Tibial artery (tissue), 4 donors: ENCODE data around the gene TCFL5.

Experiments used
- DNase-seq, 2 donors: peaks; one replicate each; pipeline ENCODE4 v3.0.0-alpha.2; 2019
- H3K27ac ChIP-seq, 2 donors: fragments of 200-600 bp; sonication (generic) in 1 of 2; 1 replicate in 1 of 2; 2 replicates in 1 of 2; pipeline ENCODE4 v1.5.1; 2018 to 2019; ENCODE audit warnings: mild to moderate bottlenecking in 1 of 2
- H3K27me3 ChIP-seq, 2 donors: fragments of 200-600 bp; sonication (generic) in 1 of 2; one replicate each; pipeline versions ENCODE4 v1.5.1 to v1.6.0; 2016 to 2019
- H3K36me3 ChIP-seq, 3 donors: fragments of 200-600 bp; sonication (generic) in 2 of 3; one replicate each; pipeline ENCODE4 v1.5.1; 2016 to 2019; ENCODE audit warnings: mild to moderate bottlenecking in 2 of 3
- H3K4me1 ChIP-seq, 4 donors: fragments of 200-600 bp; sonication (generic) in 2 of 4; 1 replicate in 3 of 4; 2 replicates in 1 of 4; pipeline ENCODE4 v1.5.1; 2016 to 2019
- H3K4me3 ChIP-seq, 2 donors: fragments of 200-600 bp; sonication (generic) in 1 of 2; 1 replicate in 1 of 2; 2 replicates in 1 of 2; pipeline ENCODE4 v1.5.1; 2018 to 2019; ENCODE audit warnings: mild to moderate bottlenecking in 2 of 2
- H3K9me3 ChIP-seq, 3 donors: fragments of 200-600 bp; sonication (generic) in 1 of 3; one replicate each; pipeline ENCODE4 v1.5.1; 2016 to 2019
- intact Hi-C: fragments of 100-400 bp; cut with DNase I; formaldehyde crosslinking; loops from one replicate; pipeline ENCODE4 v1.15.0; 2023; ENCODE audit warnings: low total_unique reads
- TF ChIP-seq, protein P1 (sequence below), 2 experiments: fragments of 200-600 bp in 1 of 2; fragments of 450-650 bp in 1 of 2; IDR thresholded peaks; one replicate each; pipeline ENCODE4 v1.5.1; 2017 to 2019; ENCODE audit warnings: antibody characterized with exemption in 2 of 2, mild to moderate bottlenecking in 1 of 2, moderate library complexity in 1 of 2

Gene TCFL5

DNA sequence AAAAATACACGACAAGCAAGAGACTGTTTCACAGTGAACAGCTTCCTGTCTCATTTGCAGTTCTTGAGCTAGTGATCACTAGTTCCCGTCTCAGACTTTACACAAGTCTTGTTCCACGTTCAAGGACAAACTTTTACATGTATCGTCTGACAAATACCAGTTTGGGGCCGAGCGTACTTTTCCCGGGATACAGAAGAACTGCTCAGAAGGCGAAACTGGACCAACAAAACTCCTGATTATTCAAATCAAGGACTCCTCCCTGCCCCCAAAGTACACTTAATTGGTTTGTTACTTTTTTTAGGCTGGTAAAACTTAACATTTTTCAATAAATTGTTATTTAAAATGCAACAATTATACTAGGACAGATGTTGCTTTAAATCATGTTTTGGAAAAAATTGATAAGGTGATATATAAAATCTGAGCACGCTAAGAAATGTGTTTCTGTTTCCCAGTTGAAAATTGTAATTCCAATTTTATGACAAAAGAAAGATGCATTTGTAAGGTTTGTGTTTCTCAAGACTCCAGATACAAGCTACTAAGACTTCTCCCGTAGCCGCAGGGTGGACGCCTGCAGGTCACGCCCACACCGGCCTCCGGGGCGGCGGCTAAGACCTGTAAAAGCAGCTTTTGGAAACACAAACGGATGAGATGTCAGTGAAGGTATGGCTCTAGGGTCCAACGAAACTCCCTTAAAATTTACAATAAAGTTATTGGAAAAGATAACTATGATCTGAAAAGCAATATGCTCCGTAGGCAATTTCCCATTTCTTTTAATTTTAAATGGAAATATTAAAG lies 16.8 kb upstream of the TCFL5 start:
- Histone ChIP-seq H3K4me3 (no peak overlapping the region), H3K27me3 (no peaks in the 10 kb centered on the region), H3K27ac (no peak overlapping the region), H3K9me3 (no peaks in the 10 kb centered on the region), H3K4me1 (peaks cover 5 to 21% (median 20%) of the 10 kb centered on the region in 4 donors), H3K36me3 (peaks cover 17 to 30% (median 22%) of the 10 kb centered on the region in 3 donors)
- TF ChIP-seq, protein P1, sequence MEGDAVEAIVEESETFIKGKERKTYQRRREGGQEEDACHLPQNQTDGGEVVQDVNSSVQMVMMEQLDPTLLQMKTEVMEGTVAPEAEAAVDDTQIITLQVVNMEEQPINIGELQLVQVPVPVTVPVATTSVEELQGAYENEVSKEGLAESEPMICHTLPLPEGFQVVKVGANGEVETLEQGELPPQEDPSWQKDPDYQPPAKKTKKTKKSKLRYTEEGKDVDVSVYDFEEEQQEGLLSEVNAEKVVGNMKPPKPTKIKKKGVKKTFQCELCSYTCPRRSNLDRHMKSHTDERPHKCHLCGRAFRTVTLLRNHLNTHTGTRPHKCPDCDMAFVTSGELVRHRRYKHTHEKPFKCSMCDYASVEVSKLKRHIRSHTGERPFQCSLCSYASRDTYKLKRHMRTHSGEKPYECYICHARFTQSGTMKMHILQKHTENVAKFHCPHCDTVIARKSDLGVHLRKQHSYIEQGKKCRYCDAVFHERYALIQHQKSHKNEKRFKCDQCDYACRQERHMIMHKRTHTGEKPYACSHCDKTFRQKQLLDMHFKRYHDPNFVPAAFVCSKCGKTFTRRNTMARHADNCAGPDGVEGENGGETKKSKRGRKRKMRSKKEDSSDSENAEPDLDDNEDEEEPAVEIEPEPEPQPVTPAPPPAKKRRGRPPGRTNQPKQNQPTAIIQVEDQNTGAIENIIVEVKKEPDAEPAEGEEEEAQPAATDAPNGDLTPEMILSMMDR (IDR thresholded peaks at IDR 0.05) = no peak
- intact Hi-C loops = loop anchor here (10.0 kb wide), 2 partner anchors 56 to 126 kb away; partner anchors contain the start of genes BHLHE23 and GID8
- DNase-seq = no peak

DNA sequence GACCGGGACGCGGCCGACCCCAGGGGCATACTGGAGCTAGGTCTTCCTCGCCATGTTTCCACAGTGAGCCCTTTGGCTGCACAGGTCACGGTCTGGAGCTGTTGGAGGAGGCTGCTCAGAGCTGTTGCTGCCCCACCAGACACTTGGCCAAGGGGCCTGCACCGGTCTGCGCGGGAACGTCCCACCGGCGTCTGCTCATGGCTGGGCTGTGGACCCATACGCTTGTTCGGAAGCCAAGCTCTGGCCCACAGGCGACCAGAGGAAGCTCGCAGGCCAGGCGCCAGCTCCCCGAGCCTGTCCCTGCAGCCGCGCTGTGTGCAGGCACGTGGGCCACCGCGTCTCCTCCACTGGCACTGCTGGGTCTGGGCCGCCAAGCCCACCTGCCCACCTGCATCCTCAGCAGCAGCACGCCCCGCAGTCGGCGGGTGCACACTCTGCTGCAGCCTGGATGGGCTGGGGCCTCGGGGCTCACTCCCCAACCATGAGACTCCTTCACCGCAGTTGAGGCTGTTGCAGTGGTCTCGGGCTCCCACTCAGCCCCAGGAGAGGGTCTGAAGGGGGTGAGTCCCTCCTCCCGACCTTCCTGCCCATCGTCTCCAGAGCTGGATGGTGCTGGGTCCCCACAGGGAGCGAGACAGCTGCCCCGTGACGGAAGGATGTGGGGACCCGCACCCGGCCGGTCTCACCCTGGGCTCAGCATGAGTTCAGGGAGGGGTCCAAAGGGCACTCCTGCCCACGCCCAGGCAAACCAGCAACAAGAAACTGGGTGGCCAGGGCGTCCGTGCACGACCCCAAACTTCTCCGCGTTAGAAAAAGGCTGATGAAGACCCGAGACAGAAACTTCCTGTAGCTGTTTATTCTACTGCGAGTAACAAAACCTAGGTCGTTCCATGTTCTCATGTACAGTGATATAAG lies 15.5 kb upstream of the TCFL5 start:
- no peaks in the 10 kb centered on the region for H3K9me3 ChIP-seq
- TF ChIP-seq, protein P1 (IDR thresholded peaks at IDR 0.05) = no peak
- H3K4me1 ChIP-seq = peaks cover 5 to 21% (median 20%) of the 10 kb centered on the region in 4 donors
- intact Hi-C loops = loop anchor here (10.0 kb wide), 2 partner anchors 58 to 128 kb away; partner anchors contain the start of genes BHLHE23 and GID8
- no peak overlapping the region for H3K4me3 ChIP-seq
- no peaks in the 10 kb centered on the region for H3K27me3 ChIP-seq
- DNase-seq = peak; percentile 83 to 93
- H3K27ac ChIP-seq = peak overlapping the region; percentile 77 to 79
- peaks cover 17 to 30% (median 22%) of the 10 kb centered on the region in 3 donors for H3K36me3 ChIP-seq

DNA sequence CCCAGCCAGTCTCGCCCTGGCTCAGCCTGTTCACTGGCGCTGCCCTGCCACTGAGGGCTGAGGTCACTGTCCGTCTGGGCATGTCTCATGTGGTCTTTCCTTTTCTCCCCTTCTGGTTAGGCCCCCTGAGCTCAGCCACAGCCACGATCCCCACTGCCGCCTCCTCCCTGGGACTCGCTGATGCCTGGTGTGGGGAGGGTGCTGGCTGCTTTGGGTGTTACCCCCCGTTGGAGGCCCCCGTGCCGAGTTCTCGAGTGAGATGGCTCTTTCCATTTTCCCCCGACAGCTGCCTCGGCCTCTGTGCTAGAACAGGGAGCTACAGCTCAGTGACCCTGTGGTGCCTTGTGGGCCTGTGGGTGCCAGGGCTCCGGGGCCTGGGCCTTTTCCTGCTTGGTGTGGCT lies 14.9 kb upstream of the TCFL5 start:
- Histone ChIP-seq H3K27ac (peak overlapping the region; percentile 77 to 79), H3K4me1 (peaks cover 5 to 21% (median 20%) of the 10 kb centered on the region in 4 donors), H3K27me3 (no peaks in the 10 kb centered on the region), H3K36me3 (peaks cover 11 to 24% (median 15%) of the 10 kb centered on the region in 3 donors), H3K9me3 (no peaks in the 10 kb centered on the region), H3K4me3 (no peak overlapping the region)
- no peak for DNase-seq
- intact Hi-C loops = loop anchor here (10.0 kb wide), 2 partner anchors 58 to 128 kb away; partner anchors contain the start of genes BHLHE23 and GID8
- TF ChIP-seq, protein P1 (IDR thresholded peaks at IDR 0.05) = no peak

DNA sequence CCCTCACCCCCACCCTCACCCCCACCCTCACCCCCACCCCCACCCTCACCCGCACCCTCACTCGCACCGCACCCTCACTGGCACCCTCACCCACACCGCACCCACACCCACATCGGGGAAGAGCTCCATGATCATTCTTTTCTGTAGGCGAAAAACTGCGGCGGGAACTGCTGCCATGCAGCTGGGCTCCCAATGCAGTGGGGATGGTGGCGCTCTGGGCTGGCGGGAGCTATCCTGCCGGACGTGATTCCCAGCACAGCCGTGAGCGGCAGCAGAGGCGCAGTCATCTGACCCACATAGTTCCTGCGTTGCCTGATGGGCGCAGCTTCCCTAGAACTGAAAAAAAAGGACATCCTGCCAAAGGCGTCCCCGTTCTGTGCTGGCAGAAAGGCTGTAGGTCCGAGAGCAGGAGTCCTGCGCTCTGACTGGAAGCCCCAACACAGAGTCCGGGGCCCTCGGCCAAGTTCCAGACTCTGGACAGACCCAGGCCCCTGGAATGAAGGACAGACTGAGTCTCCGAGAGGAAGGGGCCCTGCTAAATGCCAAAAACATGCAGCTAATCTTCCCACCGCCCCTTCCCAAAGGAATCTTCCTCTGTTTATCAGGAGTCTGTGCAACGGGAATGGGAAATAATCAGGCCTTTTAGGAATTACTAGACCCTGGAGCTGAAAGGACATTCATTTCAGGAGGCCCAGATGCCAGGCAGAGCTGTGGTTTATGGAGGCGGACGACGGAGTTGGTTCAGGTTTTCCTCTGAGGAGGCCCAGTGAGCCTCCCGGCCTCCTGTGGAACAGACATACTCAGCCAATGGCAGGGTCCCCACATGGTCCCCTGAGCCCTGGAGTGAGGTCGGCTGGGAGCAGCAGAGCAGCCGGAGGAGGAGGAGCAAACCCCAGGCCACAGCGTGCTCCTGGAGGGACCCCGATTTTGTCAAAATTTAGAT lies 14.1 kb upstream of the TCFL5 start:
- H3K4me3 ChIP-seq = peak overlapping the region in 1 of 2 donors; percentile 16
- TF ChIP-seq, protein P1 (IDR thresholded peaks at IDR 0.05) = peak; percentile 48 to 58
- no peaks in the 10 kb centered on the region for H3K9me3 ChIP-seq
- peaks cover 3 to 16% (median 7%) of the 10 kb centered on the region in 3 donors for H3K36me3 ChIP-seq
- peak; percentile 87 to 91 for DNase-seq
- peak overlapping the region; percentile 77 to 79 for H3K27ac ChIP-seq
- intact Hi-C loops = loop anchor here (10.0 kb wide), 2 partner anchors 59 to 129 kb away; partner anchors contain the start of genes BHLHE23 and GID8
- H3K4me1 ChIP-seq = peaks cover 5 to 21% (median 20%) of the 10 kb centered on the region in 4 donors
- H3K27me3 ChIP-seq = no peaks in the 10 kb centered on the region
